Prostate gland (tissue), 2 donors: ENCODE results near the gene DERL3. TPM values are rescaled to one million over a fixed set of nuclear protein-coding genes. Genes with fewer than 3 reads are reported as not detected.

Source experiments
- DNase-seq: peaks from one replicate; pipeline ENCODE4 v3.0.0-alpha.2; 2019; ENCODE audit warnings: low spot score
- H3K27ac ChIP-seq, 2 donors: fragments of 200-600 bp; sonication (generic); 2 replicates each; pipeline ENCODE4 v1.5.1; 2017 to 2019
- H3K27me3 ChIP-seq: fragments of 200-600 bp; sonication (generic); replicated peaks from 2 replicates; pipeline ENCODE4 v1.5.1; 2019; ENCODE audit not compliant: insufficient read depth
- H3K36me3 ChIP-seq, 2 donors: fragments of 200-600 bp; sonication (generic); 1 replicate in 1 of 2; 2 replicates in 1 of 2; pipeline versions ENCODE4 v1.5.1 to v1.8.1; 2017 to 2019
- H3K4me1 ChIP-seq: fragments of 200-600 bp; sonication (generic); replicated peaks from 2 replicates; pipeline ENCODE4 v1.5.1; 2019
- H3K4me3 ChIP-seq, 2 donors: fragments of 200-600 bp; sonication (generic); 2 replicates each; pipeline ENCODE4 v1.5.1; 2017 to 2019
- H3K9me3 ChIP-seq: fragments of 200-600 bp; sonication (generic); 2 replicates; pipeline ENCODE4 v1.5.1; 2017
- CTCF ChIP-seq, 4 experiments: fragments of 200-600 bp in 2 of 4; fragments of 450-650 bp in 2 of 4; sonication (generic) in 2 of 4; IDR thresholded peaks; 1 replicate in 3 of 4; 2 replicates in 1 of 4; pipeline ENCODE4 v1.5.1; 2016 to 2019; ENCODE audit warnings: antibody characterized with exemption in 4 of 4, mild to moderate bottlenecking in 2 of 4, moderate library complexity in 2 of 4
- POLR2A ChIP-seq: fragments of 450-650 bp; IDR thresholded peaks from one replicate; pipeline ENCODE4 v1.6.1; 2016; ENCODE audit warnings: antibody characterized with exemption, mild to moderate bottlenecking
- POLR2AphosphoS5 ChIP-seq: sonication (generic); formaldehyde crosslinking; IDR thresholded peaks from one replicate; pipeline ENCODE4 v1.6.1; 2017; ENCODE audit warnings: antibody characterized with exemption
- WGBS: methylation state at CpG from one replicate; pipeline ENCODE4 v1.1.5; 2018; 5-methylcytosine and 5-hydroxymethylcytosine counted together
- intact Hi-C: fragments of 100-400 bp; cut with DNase I; formaldehyde crosslinking; loops from one replicate; pipeline ENCODE4 v1.14.2; 2022
- total RNA-seq, 2 donors: library from RNA; depleted of rRNA; stranded (reverse); fragments of >200 nt; gene quantifications; one replicate each; pipeline ENCODE4 v1.1.0, GENCODE V29; 2016

DERL3 gene
- total RNA-seq, 2 donors from 2014 or later, result 6.9 TPM; not detected in 1

GRCh38 chr22:23801886-23802377 lies 36.9 kb downstream of the DERL3 start:
- H3K4me1 ChIP-seq, result no peaks in the 10 kb centered on the region
- intact Hi-C loops, result no loop called here
- no peak overlapping the region for H3K4me3 ChIP-seq
- TF ChIP-seq CTCF (IDR thresholded peaks at IDR 0.05) (no peak), POLR2AphosphoS5 (no peak), POLR2A (no peak)
- H3K27me3 ChIP-seq, result no peaks in the 10 kb centered on the region
- 91% methylated on average over 8 of the region's 8 CpGs for WGBS
- DNase-seq, result no peak
- H3K36me3 ChIP-seq, result peaks cover 17 to 27% of the 10 kb centered on the region in 2 donors
- H3K27ac ChIP-seq, result no peak overlapping the region
- no peaks in the 10 kb centered on the region for H3K9me3 ChIP-seq

GRCh38 chr22:23801238-23801821 lies 37.5 kb downstream of the DERL3 start:
- no peak overlapping the region for H3K27ac ChIP-seq
- H3K36me3 ChIP-seq, result peaks cover 17 to 27% of the 10 kb centered on the region in 2 donors
- no peaks in the 10 kb centered on the region for H3K4me1 ChIP-seq
- no peaks in the 10 kb centered on the region for H3K27me3 ChIP-seq
- no peak overlapping the region for H3K4me3 ChIP-seq
- H3K9me3 ChIP-seq, result no peaks in the 10 kb centered on the region
- TF ChIP-seq POLR2AphosphoS5, result no peak
- no peak for TF ChIP-seq POLR2A
- TF ChIP-seq CTCF (IDR thresholded peaks at IDR 0.05), result no peak
- DNase-seq, result no peak
- 88% methylated on average over 11 of the region's 11 CpGs for WGBS
- intact Hi-C loops, result no loop called here

GRCh38 chr22:23800297-23801237 lies 38.2 kb downstream of the DERL3 start:
- intact Hi-C loops, result no loop called here
- H3K4me1 ChIP-seq, result no peaks in the 10 kb centered on the region
- 94% methylated on average over 18 of the region's 18 CpGs for WGBS
- TF ChIP-seq POLR2AphosphoS5 (no peak), CTCF (IDR thresholded peaks at IDR 0.05) (no peak), POLR2A (no peak)
- H3K4me3 ChIP-seq, result no peak overlapping the region
- no peaks in the 10 kb centered on the region for H3K27me3 ChIP-seq
- peaks cover 17 to 27% of the 10 kb centered on the region in 2 donors for H3K36me3 ChIP-seq
- no peak for DNase-seq
- no peaks in the 10 kb centered on the region for H3K9me3 ChIP-seq
- no peak overlapping the region for H3K27ac ChIP-seq

GRCh38 chr22:23796461-23796860 lies 42.3 kb downstream of the DERL3 start:
- Histone ChIP-seq H3K36me3 (peaks cover 6 to 7% of the 10 kb centered on the region in 2 donors), H3K4me1 (peaks cover 6% of the 10 kb centered on the region), H3K4me3 (no peak overlapping the region), H3K9me3 (no peaks in the 10 kb centered on the region), H3K27me3 (no peaks in the 10 kb centered on the region), H3K27ac (no peak overlapping the region)
- TF ChIP-seq POLR2AphosphoS5, result no peak
- TF ChIP-seq POLR2A, result no peak
- no peak for TF ChIP-seq CTCF (IDR thresholded peaks at IDR 0.05)
- intact Hi-C loops, result no loop called here
- WGBS, result 54% methylated on average over 5 of the region's 5 CpGs
- DNase-seq, result no peak
